Measurements from ENCODE around the gene PKMYT1. TPM values are rescaled to one million over a fixed set of nuclear protein-coding genes. Genes with fewer than 3 reads are reported as not detected.

The PKMYT1 gene
- total RNA-seq, 1 experiment from 2014 or later, result 34.7 TPM

- Mint-ChIP-seq H3K36me3 (ENCODE audit: insufficient read depth, unreplicated experiment) (peaks cover 9% of the 10 kb centered on the region), H3K9me3 (ENCODE audit: unreplicated experiment) (no peaks in the 10 kb centered on the region), H3K27ac (ENCODE audit: low read depth, unreplicated experiment) (no peak overlapping the region), H3K27me3 (ENCODE audit: insufficient read depth, unreplicated experiment) (no peaks in the 10 kb centered on the region), H3K4me1 (ENCODE audit: insufficient read depth, unreplicated experiment) (peaks cover 4% of the 10 kb centered on the region), H3K4me3 (ENCODE audit: unreplicated experiment) (no peak overlapping the region)
- intact Hi-C loops (cut with micrococcal nuclease), result no loop called here
- DNase-seq (ENCODE audit: unreplicated experiment), result no peak
- POLR2A ChIA-PET, result interaction anchor here (0.6 to 1.0 kb wide), 3 partner anchors 9 to 482 kb away, joined by 3 read pairs; no protein-coding TSS in a partner anchor
- no peak for TF ChIP-seq CTCF (IDR thresholded peaks at IDR 0.05; ENCODE audit: unreplicated experiment)
- CTCF ChIA-PET, result interaction anchor here (0.7 to 3.9 kb wide), 3 partner anchors 11 to 20 kb away, joined by 3 to 27 read pairs (median 4); no protein-coding TSS in a partner anchor
- no TSS peak for BruUV-seq (replicated peaks)
Observed at GRCh38 chr16:2950773-2951172, 29.5 kb downstream of the PKMYT1 start.

- Mint-ChIP-seq H3K27me3 (ENCODE audit: insufficient read depth, unreplicated experiment) (no peaks in the 10 kb centered on the region), H3K36me3 (ENCODE audit: insufficient read depth, unreplicated experiment) (peaks cover 9% of the 10 kb centered on the region), H3K27ac (ENCODE audit: low read depth, unreplicated experiment) (no peak overlapping the region), H3K4me3 (ENCODE audit: unreplicated experiment) (no peak overlapping the region), H3K9me3 (ENCODE audit: unreplicated experiment) (no peaks in the 10 kb centered on the region), H3K4me1 (ENCODE audit: insufficient read depth, unreplicated experiment) (peaks cover 4% of the 10 kb centered on the region)
- ChIA-PET CTCF (interaction anchor here (0.7 to 3.9 kb wide), 2 partner anchors 12 to 19 kb away, joined by 3 to 27 read pairs; no protein-coding TSS in a partner anchor), POLR2A (interaction anchor here (0.8 to 1.0 kb wide), 2 partner anchors 9 to 23 kb away, joined by 3 read pairs; no protein-coding TSS in a partner anchor)
- no peak for DNase-seq (ENCODE audit: unreplicated experiment)
- no TSS peak for BruUV-seq (replicated peaks)
- no peak for TF ChIP-seq CTCF (IDR thresholded peaks at IDR 0.05; ENCODE audit: unreplicated experiment)
- intact Hi-C loops (cut with micrococcal nuclease), result no loop called here
Observed at GRCh38 chr16:2950353-2950724, 29.9 kb downstream of the PKMYT1 start.

- Mint-ChIP-seq H3K36me3 (ENCODE audit: insufficient read depth, unreplicated experiment) (peaks cover 9% of the 10 kb centered on the region), H3K4me3 (ENCODE audit: unreplicated experiment) (no peak overlapping the region), H3K4me1 (ENCODE audit: insufficient read depth, unreplicated experiment) (peaks cover 4% of the 10 kb centered on the region), H3K27me3 (ENCODE audit: insufficient read depth, unreplicated experiment) (no peaks in the 10 kb centered on the region), H3K27ac (ENCODE audit: low read depth, unreplicated experiment) (no peak overlapping the region), H3K9me3 (ENCODE audit: unreplicated experiment) (no peaks in the 10 kb centered on the region)
- no peak for DNase-seq (ENCODE audit: unreplicated experiment)
- no peak for TF ChIP-seq CTCF (IDR thresholded peaks at IDR 0.05; ENCODE audit: unreplicated experiment)
- no TSS peak for BruUV-seq (replicated peaks)
- ChIA-PET POLR2A (no interaction called here), CTCF (interaction anchor here (3.9 kb wide), 1 partner anchor 12 kb away, joined by 27 read pairs; no protein-coding TSS in a partner anchor)
- intact Hi-C loops (cut with micrococcal nuclease), result no loop called here
Observed at GRCh38 chr16:2949705-2950352, 30.4 kb downstream of the PKMYT1 start.

- Mint-ChIP-seq H3K27me3 (ENCODE audit: insufficient read depth, unreplicated experiment) (no peaks in the 10 kb centered on the region), H3K27ac (ENCODE audit: low read depth, unreplicated experiment) (no peak overlapping the region), H3K9me3 (ENCODE audit: unreplicated experiment) (no peaks in the 10 kb centered on the region), H3K36me3 (ENCODE audit: insufficient read depth, unreplicated experiment) (peaks cover 17% of the 10 kb centered on the region), H3K4me3 (ENCODE audit: unreplicated experiment) (no peak overlapping the region), H3K4me1 (ENCODE audit: insufficient read depth, unreplicated experiment) (peaks cover 4% of the 10 kb centered on the region)
- TF ChIP-seq CTCF (IDR thresholded peaks at IDR 0.05; ENCODE audit: unreplicated experiment), result no peak
- no peak for DNase-seq (ENCODE audit: unreplicated experiment)
- POLR2A ChIA-PET, result no interaction called here
- intact Hi-C loops (cut with micrococcal nuclease), result no loop called here
- TSS peak; percentile 68 for BruUV-seq (replicated peaks)
- CTCF ChIA-PET, result interaction anchor here (0.6 to 1.4 kb wide), 2 partner anchors 9 to 13 kb away, joined by 3 to 4 read pairs; no protein-coding TSS in a partner anchor
Observed at GRCh38 chr16:2948807-2949704, 31.2 kb downstream of the PKMYT1 start.
